Measurements from ENCODE around the gene KIAA0513.

KIAA0513 gene

GRCh38 chr16:85074225-85074914 is 46.8 kb downstream of the KIAA0513 start:
- no peak for TF ChIP-seq GATA2 (IDR thresholded peaks at IDR 0.05; ENCODE audit: low read depth, low read length)
- TF ChIP-seq GATA3 (IDR thresholded peaks at IDR 0.05; ENCODE audit: low read depth, low read length) = no peak

- TF ChIP-seq GATA3 (IDR thresholded peaks at IDR 0.05; ENCODE audit: low read depth, low read length) (no peak), GATA2 (IDR thresholded peaks at IDR 0.05; ENCODE audit: low read depth, low read length) (no peak)
Measured at GRCh38 chr16:85075236-85075924, 47.8 kb downstream of the KIAA0513 start.

- TF ChIP-seq GATA2 (IDR thresholded peaks at IDR 0.05; ENCODE audit: low read depth, low read length) (no peak), GATA3 (IDR thresholded peaks at IDR 0.05; ENCODE audit: low read depth, low read length) (no peak)
Measured at GRCh38 chr16:85077039-85077438, 49.4 kb downstream of the KIAA0513 start.

GRCh38 chr16:85077576-85078125 is 50.1 kb downstream of the KIAA0513 start:
- TF ChIP-seq GATA2 (IDR thresholded peaks at IDR 0.05; ENCODE audit: low read depth, low read length) (no peak), GATA3 (IDR thresholded peaks at IDR 0.05; ENCODE audit: low read depth, low read length) (no peak)

GRCh38 chr16:85078226-85078625 is 50.6 kb downstream of the KIAA0513 start:
- TF ChIP-seq GATA2 (IDR thresholded peaks at IDR 0.05; ENCODE audit: low read depth, low read length) (no peak), GATA3 (IDR thresholded peaks at IDR 0.05; ENCODE audit: low read depth, low read length) (no peak)

- TF ChIP-seq GATA3 (IDR thresholded peaks at IDR 0.05; ENCODE audit: low read depth, low read length) = no peak
- no peak for TF ChIP-seq GATA2 (IDR thresholded peaks at IDR 0.05; ENCODE audit: low read depth, low read length)
Measured at GRCh38 chr16:85078952-85079351, 51.4 kb downstream of the KIAA0513 start.

GRCh38 chr16:85079785-85080570 is 52.4 kb downstream of the KIAA0513 start:
- TF ChIP-seq GATA3 (IDR thresholded peaks at IDR 0.05; ENCODE audit: low read depth, low read length) = no peak
- no peak for TF ChIP-seq GATA2 (IDR thresholded peaks at IDR 0.05; ENCODE audit: low read depth, low read length)

GRCh38 chr16:85081038-85081437 is 53.4 kb downstream of the KIAA0513 start:
- TF ChIP-seq GATA3 (IDR thresholded peaks at IDR 0.05; ENCODE audit: low read depth, low read length) = no peak
- TF ChIP-seq GATA2 (IDR thresholded peaks at IDR 0.05; ENCODE audit: low read depth, low read length) = no peak

GRCh38 chr16:85081765-85082164 is 54.2 kb downstream of the KIAA0513 start:
- no peak for TF ChIP-seq GATA2 (IDR thresholded peaks at IDR 0.05; ENCODE audit: low read depth, low read length)
- no peak for TF ChIP-seq GATA3 (IDR thresholded peaks at IDR 0.05; ENCODE audit: low read depth, low read length)

GRCh38 chr16:85082173-85083050 is 54.8 kb downstream of the KIAA0513 start:
- TF ChIP-seq GATA3 (IDR thresholded peaks at IDR 0.05; ENCODE audit: low read depth, low read length) = no peak
- no peak for TF ChIP-seq GATA2 (IDR thresholded peaks at IDR 0.05; ENCODE audit: low read depth, low read length)

GRCh38 chr16:85083051-85083639 is 55.5 kb downstream of the KIAA0513 start:
- no peak for TF ChIP-seq GATA2 (IDR thresholded peaks at IDR 0.05; ENCODE audit: low read depth, low read length)
- no peak for TF ChIP-seq GATA3 (IDR thresholded peaks at IDR 0.05; ENCODE audit: low read depth, low read length)

GRCh38 chr16:85084841-85085510 is 57.4 kb downstream of the KIAA0513 start:
- TF ChIP-seq GATA3 (IDR thresholded peaks at IDR 0.05; ENCODE audit: low read depth, low read length) (no peak), GATA2 (IDR thresholded peaks at IDR 0.05; ENCODE audit: low read depth, low read length) (no peak)

Measured in SH-SY5Y (cell line).